ENCODE results near the gene MPP4. TPM values are rescaled to one million over a fixed set of nuclear protein-coding genes. Genes with fewer than 3 reads are reported as not detected.

The MPP4 gene, protein sequence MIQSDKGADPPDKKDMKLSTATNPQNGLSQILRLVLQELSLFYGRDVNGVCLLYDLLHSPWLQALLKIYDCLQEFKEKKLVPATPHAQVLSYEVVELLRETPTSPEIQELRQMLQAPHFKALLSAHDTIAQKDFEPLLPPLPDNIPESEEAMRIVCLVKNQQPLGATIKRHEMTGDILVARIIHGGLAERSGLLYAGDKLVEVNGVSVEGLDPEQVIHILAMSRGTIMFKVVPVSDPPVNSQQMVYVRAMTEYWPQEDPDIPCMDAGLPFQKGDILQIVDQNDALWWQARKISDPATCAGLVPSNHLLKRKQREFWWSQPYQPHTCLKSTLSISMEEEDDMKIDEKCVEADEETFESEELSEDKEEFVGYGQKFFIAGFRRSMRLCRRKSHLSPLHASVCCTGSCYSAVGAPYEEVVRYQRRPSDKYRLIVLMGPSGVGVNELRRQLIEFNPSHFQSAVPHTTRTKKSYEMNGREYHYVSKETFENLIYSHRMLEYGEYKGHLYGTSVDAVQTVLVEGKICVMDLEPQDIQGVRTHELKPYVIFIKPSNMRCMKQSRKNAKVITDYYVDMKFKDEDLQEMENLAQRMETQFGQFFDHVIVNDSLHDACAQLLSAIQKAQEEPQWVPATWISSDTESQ
- under 1 TPM in 2 of 3 donors, not detected in 1; 0.15 to 0.45 TPM for total RNA-seq
- 0.07 TPM for total RNA-seq (2013)

DNA sequence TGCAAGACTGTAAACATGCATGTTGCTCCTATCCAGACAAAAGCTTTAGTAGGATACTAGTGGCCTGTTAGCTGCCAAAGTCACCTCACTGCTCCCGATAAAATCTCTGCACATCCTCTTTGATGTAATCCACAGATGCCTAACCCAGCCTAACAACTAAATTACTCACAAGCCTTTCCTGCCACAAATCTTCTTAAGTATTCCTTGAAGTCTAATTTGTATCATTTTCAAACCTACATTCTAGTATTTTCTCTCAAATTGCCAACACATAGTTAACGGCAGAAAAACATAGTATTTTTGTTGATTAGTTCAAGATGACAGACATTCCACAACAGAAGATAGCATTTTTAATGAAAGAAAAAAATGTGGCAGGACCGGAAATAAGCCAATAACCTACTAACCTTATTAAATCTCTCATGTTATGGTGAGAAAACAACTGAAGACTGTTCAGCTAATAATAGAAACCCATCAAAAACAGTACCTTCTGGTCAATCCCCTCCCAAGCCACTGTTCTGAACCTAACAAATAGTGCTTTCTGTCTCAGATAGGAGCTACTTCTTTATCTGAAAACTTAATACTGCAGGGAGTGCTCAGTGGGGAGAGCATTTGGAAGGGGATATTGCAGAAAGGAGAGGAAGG lies at the start of gene MPP4:
TSS of gene MPP4 (minus strand) at position 57 of the 639 bp plus-strand sequence. CDS start 4,690 bp downstream, outside the sequence.
- H3K27me3 Mint-ChIP-seq (ENCODE audit: low read depth in 2 of 2): no peaks in the 10 kb centered on the region
- no peak within 1 kb of the TSS for H3K4me3 Mint-ChIP-seq
- no peaks in the 10 kb centered on the region for H3K27me3 ChIP-seq (ENCODE audit: control insufficient read depth, insufficient read depth, low read length)
- peaks cover 9% of the 10 kb centered on the region for H3K36me3 ChIP-seq (ENCODE audit: control insufficient read depth, insufficient read depth, low read length)
- H3K4me3 ChIP-seq (ENCODE audit: low read length): no peak within 1 kb of the TSS
- no peak within 1 kb of the TSS for H3K27ac Mint-ChIP-seq
- WGBS (ENCODE audit: insufficient coverage): 83% methylated on average over 2 of the region's 3 CpGs
- H3K4me1 ChIP-seq (ENCODE audit: control insufficient read depth, insufficient read depth, low read length): no peaks in the 10 kb centered on the region
- no peak for TF ChIP-seq CTCF (IDR thresholded peaks at IDR 0.05)
- DNase-seq: no peak
- H3K4me1 Mint-ChIP-seq: no peaks in the 10 kb centered on the region
- H3K9me3 ChIP-seq (ENCODE audit: control insufficient read depth, insufficient read depth, low read length): no peaks in the 10 kb centered on the region
- peaks cover 9% of the 10 kb centered on the region for H3K36me3 Mint-ChIP-seq
- no peak within 1 kb of the TSS for H3K27ac ChIP-seq (ENCODE audit: low read length)
- no peaks in the 10 kb centered on the region for H3K9me3 Mint-ChIP-seq
- ATAC-seq: no peak
- intact Hi-C loops (cut with micrococcal nuclease): no loop called here

GRCh38 chr2:201746551-201746950 lies 48.1 kb upstream of the MPP4 start:
- no peak overlapping the region for H3K4me3 Mint-ChIP-seq
- H3K9me3 Mint-ChIP-seq: no peaks in the 10 kb centered on the region
- no peaks in the 10 kb centered on the region for H3K4me1 ChIP-seq (ENCODE audit: control insufficient read depth, insufficient read depth, low read length)
- H3K9me3 ChIP-seq (ENCODE audit: control insufficient read depth, insufficient read depth, low read length): no peaks in the 10 kb centered on the region
- no peaks in the 10 kb centered on the region for H3K4me1 Mint-ChIP-seq
- TF ChIP-seq CTCF (IDR thresholded peaks at IDR 0.05): no peak
- H3K27ac ChIP-seq (ENCODE audit: low read length): no peak overlapping the region
- H3K36me3 ChIP-seq (ENCODE audit: control insufficient read depth, insufficient read depth, low read length): peaks cover 33% of the 10 kb centered on the region
- H3K27me3 ChIP-seq (ENCODE audit: control insufficient read depth, insufficient read depth, low read length): no peaks in the 10 kb centered on the region
- no peak overlapping the region for H3K27ac Mint-ChIP-seq
- intact Hi-C loops (cut with micrococcal nuclease): no loop called here
- no peaks in the 10 kb centered on the region for H3K36me3 Mint-ChIP-seq
- H3K4me3 ChIP-seq (ENCODE audit: low read length): no peak overlapping the region
- H3K27me3 Mint-ChIP-seq (ENCODE audit: low read depth in 2 of 2): no peaks in the 10 kb centered on the region
- 91% methylated on average over 6 of the region's 6 CpGs for WGBS (ENCODE audit: insufficient coverage)
- DNase-seq (no peak), ATAC-seq (no peak)

DNA sequence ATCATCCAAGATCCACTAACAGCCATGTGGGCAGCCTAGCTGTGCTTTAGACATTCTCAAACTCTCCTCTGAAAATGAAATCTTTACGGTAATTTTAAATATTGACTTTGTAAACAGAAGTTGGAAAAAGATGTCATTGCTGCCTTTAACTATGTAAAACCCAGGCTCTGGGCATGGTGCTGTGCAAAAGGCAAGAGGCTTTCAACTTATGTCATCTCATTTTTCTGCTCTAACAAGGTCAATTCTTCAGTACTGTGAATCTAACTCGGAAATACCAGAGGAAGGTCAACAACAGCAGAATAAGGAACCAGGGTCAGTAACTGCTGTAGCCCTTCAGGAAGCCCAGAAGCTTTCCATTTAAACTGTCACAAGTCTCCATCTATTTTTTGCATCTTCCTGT lies 37.0 kb upstream of the MPP4 start:
- Histone ChIP-seq H3K27ac (ENCODE audit: low read length) (no peak overlapping the region), H3K9me3 (ENCODE audit: control insufficient read depth, insufficient read depth, low read length) (no peaks in the 10 kb centered on the region), H3K36me3 (ENCODE audit: control insufficient read depth, insufficient read depth, low read length) (peaks cover 16% of the 10 kb centered on the region), H3K27me3 (ENCODE audit: control insufficient read depth, insufficient read depth, low read length) (no peaks in the 10 kb centered on the region), H3K4me3 (ENCODE audit: low read length) (no peak overlapping the region), H3K4me1 (ENCODE audit: control insufficient read depth, insufficient read depth, low read length) (no peaks in the 10 kb centered on the region)
- no peak for TF ChIP-seq CTCF (IDR thresholded peaks at IDR 0.05)
- no peak for DNase-seq
- intact Hi-C loops (cut with micrococcal nuclease): no loop called here
- Mint-ChIP-seq H3K27me3 (ENCODE audit: low read depth in 2 of 2) (no peaks in the 10 kb centered on the region), H3K27ac (no peak overlapping the region), H3K4me3 (no peak overlapping the region), H3K36me3 (peaks cover 21% of the 10 kb centered on the region), H3K9me3 (peaks cover 0 to 7% of the 10 kb centered on the region in 2 donors), H3K4me1 (no peaks in the 10 kb centered on the region)
- no peak for ATAC-seq
- 97% methylated on average over 2 of the region's 2 CpGs for WGBS (ENCODE audit: insufficient coverage)
